ENCODE results near the gene PPAT.
"Not testable (repeated sequence)": the region's sequence is repeated elsewhere in the genome, so short reads cannot be mapped to it uniquely, and the experiment has no call there.

The PPAT gene

GRCh38 chr4:56374956-56375355 lies 60.5 kb downstream of the PPAT start:
- no peak for DNase-seq

- DNase-seq, result no peak
Observed at GRCh38 chr4:56372774-56373173, 62.6 kb downstream of the PPAT start.

- no peak for DNase-seq
Observed at GRCh38 chr4:56371426-56372220, 63.8 kb downstream of the PPAT start.

- DNase-seq, result no peak
Observed at GRCh38 chr4:56370377-56370776, 65.0 kb downstream of the PPAT start.

- DNase-seq, result not testable (repeated sequence)
Observed at GRCh38 chr4:56362981-56363380, 72.4 kb downstream of the PPAT start.

- no peak for DNase-seq
Observed at GRCh38 chr4:56360071-56360470, 75.3 kb downstream of the PPAT start.

- no peak for DNase-seq
Observed at GRCh38 chr4:56356650-56357049, 78.8 kb downstream of the PPAT start.

- DNase-seq, result no peak
Observed at GRCh38 chr4:56348576-56348975, 86.8 kb downstream of the PPAT start.

GRCh38 chr4:56345458-56345857 lies 90.0 kb downstream of the PPAT start:
- no peak for DNase-seq

Measured in bone marrow (tissue), 2 donors.